ENCODE results near the gene STBD1. TPM values are rescaled to one million over a fixed set of nuclear protein-coding genes. Genes with fewer than 3 reads are reported as not detected.
"Not testable (repeated sequence)": the region's sequence is repeated elsewhere in the genome, so short reads cannot be mapped to it uniquely, and the experiment has no call there.

The STBD1 gene
- total RNA-seq, 1 donor = 6.9 TPM

- DNase-seq (ENCODE audit: low read depth) = no peak
- H3K4me3 ChIP-seq (ENCODE audit: low read depth, low read length) = no peak overlapping the region
- no peak for TF ChIP-seq CTCF (IDR thresholded peaks at IDR 0.05; ENCODE audit: insufficient read depth, low read depth, low read length)
Observed at GRCh38 chr4:76275486-76276124, 30.9 kb upstream of the STBD1 start.

GRCh38 chr4:76276813-76277212, 29.7 kb upstream of the STBD1 start:
- no peak for DNase-seq (ENCODE audit: low read depth)

GRCh38 chr4:76277667-76278066, 28.9 kb upstream of the STBD1 start:
- no peak for TF ChIP-seq CTCF (IDR thresholded peaks at IDR 0.05; ENCODE audit: insufficient read depth, low read depth, low read length)
- H3K4me3 ChIP-seq (ENCODE audit: low read depth, low read length) = no peak overlapping the region
- no peak for DNase-seq (ENCODE audit: low read depth)

More at GRCh38 chr4:76276813-76277212, 29.7 kb upstream of the STBD1 start:
- TF ChIP-seq CTCF (IDR thresholded peaks at IDR 0.05; ENCODE audit: insufficient read depth, low read depth, low read length) = no peak
- no peak overlapping the region for H3K4me3 ChIP-seq (ENCODE audit: low read depth, low read length)

GRCh38 chr4:76278583-76278982, 27.9 kb upstream of the STBD1 start:
- no peak overlapping the region for H3K4me3 ChIP-seq (ENCODE audit: low read depth, low read length)
- TF ChIP-seq CTCF (IDR thresholded peaks at IDR 0.05; ENCODE audit: insufficient read depth, low read depth, low read length) = no peak
- no peak for DNase-seq (ENCODE audit: low read depth)

GRCh38 chr4:76279462-76279861, 27.1 kb upstream of the STBD1 start:
- DNase-seq (ENCODE audit: low read depth) = no peak
- TF ChIP-seq CTCF (IDR thresholded peaks at IDR 0.05; ENCODE audit: insufficient read depth, low read depth, low read length) = no peak
- no peak overlapping the region for H3K4me3 ChIP-seq (ENCODE audit: low read depth, low read length)

GRCh38 chr4:76280488-76281441, 25.8 kb upstream of the STBD1 start:
- no peak for TF ChIP-seq CTCF (IDR thresholded peaks at IDR 0.05; ENCODE audit: insufficient read depth, low read depth, low read length)
- DNase-seq (ENCODE audit: low read depth) = no peak
- H3K4me3 ChIP-seq (ENCODE audit: low read depth, low read length) = no peak overlapping the region

GRCh38 chr4:76281594-76281993, 24.9 kb upstream of the STBD1 start:
- DNase-seq (ENCODE audit: low read depth); H3K4me3 ChIP-seq (ENCODE audit: low read depth, low read length): not testable (repeated sequence)
